B cell (primary cell): ENCODE measurements around the gene FMO3.

Experiments
- CTCF ChIP-seq: fragments of 200-600 bp; IDR thresholded peaks from one replicate; pipeline ENCODE4 v1.8.0; 2022; ENCODE audit warnings: antibody characterized with exemption, mild to moderate bottlenecking
- EZH2 ChIP-seq: IDR thresholded peaks from 2 replicates; pipeline ENCODE4 v1.6.1; 2012; ENCODE audit warnings: borderline replicate concordance, low read depth, mild to moderate bottlenecking, moderate library complexity, low read length; ENCODE audit not compliant: insufficient read depth, poor library complexity, severe bottlenecking

- TF ChIP-seq CTCF (no peak), EZH2 (no peak)
Observed at GRCh38 chr1:171061425-171062143, 29.1 kb upstream of the FMO3 start.
